GM12891 (cell line): ENCODE measurements around the gene GMEB1.

ENCODE experiments used
- PAX5 ChIP-seq: IDR thresholded peaks from 2 replicates; pipeline ENCODE4 v1.6.1; 2011; ENCODE audit warnings: low read length, moderate library complexity, mild to moderate bottlenecking; ENCODE audit not compliant: insufficient read depth, severe bottlenecking
- POLR2A ChIP-seq: IDR thresholded peaks from 2 replicates; pipeline ENCODE4 v1.6.1; 2011; ENCODE audit warnings: low read depth, low read length, control low read depth
- POLR2AphosphoS5 ChIP-seq: IDR thresholded peaks from 2 replicates; pipeline ENCODE4 v1.6.1; 2011; ENCODE audit warnings: low read depth, low read length, control low read depth
- SPI1 ChIP-seq: IDR thresholded peaks from 2 replicates; pipeline ENCODE4 v1.6.1; 2011; ENCODE audit warnings: low read depth, low read length, control low read depth
- TAF1 ChIP-seq: IDR thresholded peaks from 2 replicates; pipeline ENCODE4 v1.6.1; 2011; ENCODE audit warnings: low read depth, low read length, control low read depth

DNA sequence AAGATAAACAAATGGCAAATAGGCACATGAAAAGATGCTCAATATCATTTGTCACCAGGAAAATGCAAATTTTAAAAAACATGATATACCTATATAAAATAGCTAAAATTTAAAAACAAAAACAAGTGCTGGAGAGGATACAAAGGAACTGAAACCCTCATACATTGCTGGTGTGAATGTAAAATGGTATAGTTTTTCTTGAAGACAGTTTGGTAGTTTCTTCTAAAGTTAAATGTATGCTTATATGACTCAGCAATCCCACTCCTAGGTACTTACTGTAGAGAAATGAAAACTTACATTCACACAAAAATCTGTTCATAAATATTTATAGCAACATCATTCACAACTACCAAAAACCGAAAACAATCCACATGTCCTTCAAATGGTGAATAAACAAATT, 36.9 kb upstream of the GMEB1 start:
- no peak for TF ChIP-seq POLR2A
- TF ChIP-seq POLR2AphosphoS5 = no peak
- no peak for TF ChIP-seq TAF1
- TF ChIP-seq SPI1 = peak; percentile 88
- TF ChIP-seq PAX5 = no peak
